Stimulated activated memory B cell treated with anti-CD40 and anti-IgM and Interleukin-4, amounts not matched to agents 10 μg/mL and 1 μg/mL and 100 μg/mL, for 72 hours (primary cell): Measurements from ENCODE around the gene SNX24.

Source experiments
- ATAC-seq: fragments of 150-1000 bp; cut with Tn5 transposase; 2 replicates; pipeline ENCODE4 v1.10.0; 2021
- H3K27ac Mint-ChIP-seq: one replicate; pipeline ENCODE4 v1.8.0; 2022; ENCODE audit warnings: mild to moderate bottlenecking, mixed read lengths
- H3K27me3 Mint-ChIP-seq: one replicate; pipeline ENCODE4 v1.8.0; 2022; ENCODE audit warnings: mixed read lengths
- H3K36me3 Mint-ChIP-seq: one replicate; pipeline ENCODE4 v1.8.0; 2022; ENCODE audit warnings: mixed read lengths
- H3K4me1 Mint-ChIP-seq: one replicate; pipeline ENCODE4 v1.8.0; 2022; ENCODE audit warnings: mixed read lengths
- H3K4me3 Mint-ChIP-seq: one replicate; pipeline ENCODE4 v1.8.0; 2022; ENCODE audit warnings: mild to moderate bottlenecking, moderate library complexity, mixed read lengths
- H3K9me3 Mint-ChIP-seq: one replicate; pipeline ENCODE4 v1.8.0; 2022; ENCODE audit warnings: mixed read lengths

SNX24 gene

GRCh38 chr5:123035918-123036390, 190.5 kb downstream of the SNX24 start:
- peaks cover 20% of the 10 kb centered on the region for H3K4me1 Mint-ChIP-seq
- no peaks in the 10 kb centered on the region for H3K36me3 Mint-ChIP-seq
- peak overlapping the region; percentile 84 for H3K4me3 Mint-ChIP-seq
- peaks cover 80% of the 10 kb centered on the region for H3K27me3 Mint-ChIP-seq
- ATAC-seq, result peak; percentile 14
- no peaks in the 10 kb centered on the region for H3K9me3 Mint-ChIP-seq
- no peak overlapping the region for H3K27ac Mint-ChIP-seq

- H3K9me3 Mint-ChIP-seq, result no peaks in the 10 kb centered on the region
- peaks cover 20% of the 10 kb centered on the region for H3K4me1 Mint-ChIP-seq
- no peak within 1 kb of the TSS for H3K27ac Mint-ChIP-seq
- ATAC-seq, result peak; percentile 67
- H3K27me3 Mint-ChIP-seq, result peaks cover 74% of the 10 kb centered on the region
- peak within 1 kb of the TSS; percentile 84 for H3K4me3 Mint-ChIP-seq
- H3K36me3 Mint-ChIP-seq, result no peaks in the 10 kb centered on the region
Observed at GRCh38 chr5:123036391-123037103, 191.1 kb downstream of the SNX24 start, which contains the start of gene PPIC. PPIC (minus strand) TSS chr5:123036725; CDS start chr5:123036625, 100 bp downstream.

GRCh38 chr5:123037104-123037418, 191.6 kb downstream of the SNX24 start:
- Mint-ChIP-seq H3K4me1 (peaks cover 20% of the 10 kb centered on the region), H3K27me3 (peaks cover 69% of the 10 kb centered on the region), H3K27ac (no peak overlapping the region), H3K9me3 (no peaks in the 10 kb centered on the region), H3K4me3 (peak overlapping the region; percentile 21), H3K36me3 (no peaks in the 10 kb centered on the region)
- ATAC-seq, result no peak

GRCh38 chr5:123039673-123040072, 194.3 kb downstream of the SNX24 start:
- no peak for ATAC-seq
- H3K4me3 Mint-ChIP-seq, result no peak overlapping the region
- no peak overlapping the region for H3K27ac Mint-ChIP-seq
- no peaks in the 10 kb centered on the region for H3K36me3 Mint-ChIP-seq
- peaks cover 62% of the 10 kb centered on the region for H3K27me3 Mint-ChIP-seq
- H3K9me3 Mint-ChIP-seq, result no peaks in the 10 kb centered on the region
- H3K4me1 Mint-ChIP-seq, result peaks cover 16% of the 10 kb centered on the region

DNA sequence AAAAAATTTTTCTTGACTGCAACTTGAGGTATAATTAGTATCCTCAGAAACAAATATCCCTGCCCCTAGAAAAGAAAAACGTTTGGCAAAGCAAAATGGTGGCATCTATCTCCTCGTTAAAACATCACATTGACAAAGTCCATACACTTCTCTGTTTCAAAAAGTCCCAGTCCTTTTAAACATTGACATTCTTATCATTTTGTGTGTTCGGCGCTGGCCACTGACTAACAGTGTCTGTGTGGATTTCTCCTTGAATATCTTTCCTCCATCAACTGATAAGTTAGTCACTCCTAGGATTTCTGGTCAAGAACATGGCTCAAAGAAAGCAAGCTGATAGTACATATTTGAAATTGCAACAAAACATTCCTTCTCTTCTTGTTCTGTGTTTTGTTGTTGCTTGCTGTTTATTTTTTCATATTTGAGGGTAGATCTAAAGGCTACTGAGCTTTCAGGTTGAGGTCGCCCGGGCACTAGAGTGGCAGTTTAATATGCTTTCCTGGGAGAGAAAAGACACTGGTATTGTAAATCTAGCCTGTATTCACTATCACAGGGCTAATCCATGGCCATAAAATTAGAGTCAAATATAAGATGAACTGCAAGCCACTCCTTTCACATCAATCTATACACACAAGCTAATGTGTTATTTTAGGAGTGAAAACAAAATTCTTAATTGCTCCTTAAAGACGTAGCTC, 199.7 kb downstream of the SNX24 start:
- H3K27me3 Mint-ChIP-seq, result peaks cover 61% of the 10 kb centered on the region
- no peak for ATAC-seq

DNA sequence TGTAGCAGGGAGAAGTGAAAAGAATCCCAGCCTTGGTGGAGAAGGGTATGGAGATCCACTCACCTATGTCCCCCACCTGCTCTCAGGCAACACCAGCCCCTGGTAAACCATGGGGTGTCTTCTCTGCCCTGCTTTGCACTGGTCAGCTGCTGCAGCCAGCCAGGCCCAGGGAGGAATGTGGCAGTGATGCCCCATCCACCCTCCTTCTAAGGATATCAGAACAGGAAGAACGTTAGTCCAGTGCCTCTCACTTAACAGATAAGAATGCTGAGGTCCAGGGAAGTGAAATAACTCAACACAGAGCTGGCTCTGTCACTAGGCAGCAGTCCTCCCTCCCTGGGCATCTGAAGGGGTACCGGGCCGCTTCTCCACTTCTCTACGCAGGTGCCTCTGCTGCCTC, 200.8 kb downstream of the SNX24 start:
- no peak overlapping the region for H3K4me3 Mint-ChIP-seq
- H3K27me3 Mint-ChIP-seq, result peaks cover 72% of the 10 kb centered on the region
- peak; percentile 45 for ATAC-seq

More for the DNA sequence above, 199.7 kb downstream of the SNX24 start:
- Mint-ChIP-seq H3K4me3 (no peak overlapping the region), H3K4me1 (no peaks in the 10 kb centered on the region), H3K27ac (no peak overlapping the region), H3K36me3 (no peaks in the 10 kb centered on the region), H3K9me3 (no peaks in the 10 kb centered on the region)

DNA sequence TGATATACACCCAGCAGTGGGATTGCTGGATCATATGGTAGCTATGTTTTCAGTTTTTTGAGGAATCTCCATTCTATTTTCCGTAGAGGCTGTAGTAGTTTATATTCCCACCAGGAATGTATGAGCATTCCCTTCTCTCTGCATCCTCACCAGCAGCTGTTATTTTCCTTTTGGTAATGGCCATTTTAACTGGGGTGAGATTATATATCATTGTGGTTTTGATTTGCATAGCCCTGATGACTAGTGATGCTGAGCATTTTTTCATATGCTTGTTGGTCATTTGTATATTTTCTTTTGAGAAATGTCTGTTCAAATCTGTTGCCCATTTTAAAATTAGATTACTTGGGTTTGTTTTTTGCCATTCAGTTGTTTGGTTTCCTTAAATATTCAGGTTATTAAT, 202.3 kb downstream of the SNX24 start:
- ATAC-seq, result no peak
- Mint-ChIP-seq H3K27ac (no peak overlapping the region), H3K4me3 (no peak overlapping the region), H3K27me3 (peaks cover 87% of the 10 kb centered on the region), H3K9me3 (peaks cover 14% of the 10 kb centered on the region), H3K36me3 (peaks cover 7% of the 10 kb centered on the region), H3K4me1 (no peaks in the 10 kb centered on the region)

More for the DNA sequence above, 200.8 kb downstream of the SNX24 start:
- Mint-ChIP-seq H3K27ac (no peak overlapping the region), H3K4me1 (no peaks in the 10 kb centered on the region), H3K9me3 (peaks cover under 1% of the 10 kb centered on the region), H3K36me3 (peaks cover 1% of the 10 kb centered on the region)

- Mint-ChIP-seq H3K9me3 (peaks cover 18% of the 10 kb centered on the region), H3K27me3 (peaks cover 86% of the 10 kb centered on the region), H3K27ac (no peak overlapping the region), H3K4me3 (no peak overlapping the region), H3K36me3 (peaks cover 7% of the 10 kb centered on the region), H3K4me1 (no peaks in the 10 kb centered on the region)
- no peak for ATAC-seq
Observed at GRCh38 chr5:123051206-123051605, 205.8 kb downstream of the SNX24 start.
